ENCODE results near the gene ALKBH5.

DNA sequence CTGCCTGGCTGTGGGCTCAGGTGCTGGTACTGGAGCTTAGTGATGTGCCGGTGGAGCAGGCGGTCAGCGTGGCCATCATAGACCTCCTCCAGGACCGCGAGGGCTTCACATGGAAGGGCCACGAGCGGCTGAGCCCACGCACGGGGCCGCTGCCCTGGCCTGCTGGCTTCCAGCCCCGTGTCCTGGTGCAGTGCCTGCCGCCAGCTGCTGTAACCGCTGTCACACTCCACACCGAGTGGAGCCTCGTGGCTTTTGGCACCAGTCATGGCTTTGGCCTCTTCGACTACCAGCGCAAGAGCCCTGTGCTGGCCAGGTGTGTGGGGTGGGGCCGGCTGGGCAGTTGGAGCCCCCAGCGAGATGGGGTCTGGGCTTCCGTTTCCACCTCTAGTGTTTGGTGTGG lies 53.8 kb downstream of the ALKBH5 start:
- TF ChIP-seq, protein P1, sequence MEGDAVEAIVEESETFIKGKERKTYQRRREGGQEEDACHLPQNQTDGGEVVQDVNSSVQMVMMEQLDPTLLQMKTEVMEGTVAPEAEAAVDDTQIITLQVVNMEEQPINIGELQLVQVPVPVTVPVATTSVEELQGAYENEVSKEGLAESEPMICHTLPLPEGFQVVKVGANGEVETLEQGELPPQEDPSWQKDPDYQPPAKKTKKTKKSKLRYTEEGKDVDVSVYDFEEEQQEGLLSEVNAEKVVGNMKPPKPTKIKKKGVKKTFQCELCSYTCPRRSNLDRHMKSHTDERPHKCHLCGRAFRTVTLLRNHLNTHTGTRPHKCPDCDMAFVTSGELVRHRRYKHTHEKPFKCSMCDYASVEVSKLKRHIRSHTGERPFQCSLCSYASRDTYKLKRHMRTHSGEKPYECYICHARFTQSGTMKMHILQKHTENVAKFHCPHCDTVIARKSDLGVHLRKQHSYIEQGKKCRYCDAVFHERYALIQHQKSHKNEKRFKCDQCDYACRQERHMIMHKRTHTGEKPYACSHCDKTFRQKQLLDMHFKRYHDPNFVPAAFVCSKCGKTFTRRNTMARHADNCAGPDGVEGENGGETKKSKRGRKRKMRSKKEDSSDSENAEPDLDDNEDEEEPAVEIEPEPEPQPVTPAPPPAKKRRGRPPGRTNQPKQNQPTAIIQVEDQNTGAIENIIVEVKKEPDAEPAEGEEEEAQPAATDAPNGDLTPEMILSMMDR (IDR thresholded peaks at IDR 0.05 in 4 of 5, conservative IDR thresholded peaks at IDR 0.05 in 1 of 5) = no peak
- TF ChIP-seq POLR2A (IDR thresholded peaks at IDR 0.05) = no peak
